ENCODE results near the gene SPG7.

SPG7 gene

GRCh38 chr16:89507834-89508590 is at the start of gene SPG7:
TSS of gene SPG7 (plus strand) at chr16:89508403. CDS start at chr16:89508418, 15 bp downstream.
- TF ChIP-seq EZH2 (IDR thresholded peaks at IDR 0.05; ENCODE audit: borderline replicate concordance, low read length) (no peak), CTCF (IDR thresholded peaks at IDR 0.05; ENCODE audit: low read length) (no peak)
- Histone ChIP-seq H4K20me1 (ENCODE audit: insufficient read depth, low read length) (no peaks in the 10 kb centered on the region), H3K36me3 (ENCODE audit: insufficient read depth, low read length) (peaks cover 26% of the 10 kb centered on the region), H3K9me2 (ENCODE audit: low read depth, low read length) (no peaks in the 10 kb centered on the region), H3F3A (ENCODE audit: insufficient read depth, low read length) (no peaks in the 10 kb centered on the region), H3K79me2 (ENCODE audit: insufficient read depth, low read length) (peaks cover 14% of the 10 kb centered on the region), H3K4me2 (ENCODE audit: low read length) (peak within 1 kb of the TSS; percentile 72), H3K9ac (ENCODE audit: low read length) (peak within 1 kb of the TSS; percentile 90), H2AFZ (ENCODE audit: low read length) (no peak within 1 kb of the TSS), H3K4me1 (ENCODE audit: insufficient read depth, low read length, severe bottlenecking) (peaks cover 52% of the 10 kb centered on the region), H3K9me3 (ENCODE audit: low read length) (no peaks in the 10 kb centered on the region), H3K4me3 (ENCODE audit: low read depth, low read length, poor library complexity, severe bottlenecking) (peak within 1 kb of the TSS; percentile 88), H3K27me3 (ENCODE audit: insufficient read depth, low read length) (no peaks in the 10 kb centered on the region), H3K27ac (ENCODE audit: low read depth, low read length, poor library complexity, severe bottlenecking) (peak within 1 kb of the TSS; percentile 83)

- no peak overlapping the region for H3K4me2 ChIP-seq (ENCODE audit: low read length)
- peaks cover 8% of the 10 kb centered on the region for H3K36me3 ChIP-seq (ENCODE audit: insufficient read depth, low read length)
- no peaks in the 10 kb centered on the region for H3F3A ChIP-seq (ENCODE audit: insufficient read depth, low read length)
- H4K20me1 ChIP-seq (ENCODE audit: insufficient read depth, low read length), result peaks cover 2% of the 10 kb centered on the region; the same call in 1 of the 2 replicates
- no peak overlapping the region for H2AFZ ChIP-seq (ENCODE audit: low read length)
- peaks cover 8% of the 10 kb centered on the region for H3K4me1 ChIP-seq (ENCODE audit: insufficient read depth, low read length, severe bottlenecking)
- H3K27me3 ChIP-seq (ENCODE audit: insufficient read depth, low read length), result no peaks in the 10 kb centered on the region
- H3K79me2 ChIP-seq (ENCODE audit: insufficient read depth, low read length), result peaks cover 74% of the 10 kb centered on the region
- no peaks in the 10 kb centered on the region for H3K9me3 ChIP-seq (ENCODE audit: low read length)
- no peak overlapping the region for H3K4me3 ChIP-seq (ENCODE audit: low read depth, low read length, poor library complexity, severe bottlenecking)
- H3K9ac ChIP-seq (ENCODE audit: low read length), result no peak overlapping the region
- no peak overlapping the region for H3K27ac ChIP-seq (ENCODE audit: low read depth, low read length, poor library complexity, severe bottlenecking)
- H3K9me2 ChIP-seq (ENCODE audit: low read depth, low read length), result no peaks in the 10 kb centered on the region
- TF ChIP-seq EZH2 (IDR thresholded peaks at IDR 0.05; ENCODE audit: borderline replicate concordance, low read length), result no peak
- no peak for TF ChIP-seq CTCF (IDR thresholded peaks at IDR 0.05; ENCODE audit: low read length)
Observed at GRCh38 chr16:89458551-89458950, 49.7 kb upstream of the SPG7 start.

- no peaks in the 10 kb centered on the region for H3K27me3 ChIP-seq (ENCODE audit: insufficient read depth, low read length)
- TF ChIP-seq CTCF (IDR thresholded peaks at IDR 0.05; ENCODE audit: low read length), result no peak
- no peak for TF ChIP-seq EZH2 (IDR thresholded peaks at IDR 0.05; ENCODE audit: borderline replicate concordance, low read length)
- H3K79me2 ChIP-seq (ENCODE audit: insufficient read depth, low read length), result peaks cover 74% of the 10 kb centered on the region
- peaks cover 8% of the 10 kb centered on the region for H3K36me3 ChIP-seq (ENCODE audit: insufficient read depth, low read length)
- H3K4me3 ChIP-seq (ENCODE audit: low read depth, low read length, poor library complexity, severe bottlenecking), result no peak overlapping the region
- no peak overlapping the region for H3K9ac ChIP-seq (ENCODE audit: low read length)
- no peaks in the 10 kb centered on the region for H3K9me2 ChIP-seq (ENCODE audit: low read depth, low read length)
- H3K9me3 ChIP-seq (ENCODE audit: low read length), result no peaks in the 10 kb centered on the region
- H4K20me1 ChIP-seq (ENCODE audit: insufficient read depth, low read length), result peaks cover 2% of the 10 kb centered on the region; the same call in 1 of the 2 replicates
- H2AFZ ChIP-seq (ENCODE audit: low read length), result no peak overlapping the region
- H3K4me1 ChIP-seq (ENCODE audit: insufficient read depth, low read length, severe bottlenecking), result peaks cover 4% of the 10 kb centered on the region
- H3K27ac ChIP-seq (ENCODE audit: low read depth, low read length, poor library complexity, severe bottlenecking), result no peak overlapping the region
- H3K4me2 ChIP-seq (ENCODE audit: low read length), result no peak overlapping the region
- H3F3A ChIP-seq (ENCODE audit: insufficient read depth, low read length), result no peaks in the 10 kb centered on the region
Observed at GRCh38 chr16:89458967-89459366, 49.2 kb upstream of the SPG7 start.
